SK-N-SH (cell line): ENCODE measurements around the gene RFTN1. TPM values are rescaled to one million over a fixed set of nuclear protein-coding genes. Genes with fewer than 3 reads are reported as not detected.

Experiments
- CTCF ChIA-PET: fragments of 300-600, 350-600 bp; formaldehyde crosslinking; extraction: SDS; loops from one replicate; lab custom pipeline; 2021; lab: Yijun Ruan, JAX
- POLR2A ChIA-PET: fragments of 350-600 bp; sonication (Branson Sonifier 250); formaldehyde crosslinking; extraction: SDS; loops from one replicate; lab custom pipeline; 2020; ENCODE audit warnings: antibody characterized with exemption, inconsistent platforms; lab: Yijun Ruan, JAX
- DNase-seq: peaks from one replicate; pipeline ENCODE4 v3.0.0; 2012
- H2AFZ ChIP-seq: fragments of 200-600 bp; sonication (generic); 2 replicates; pipeline ENCODE4 v1.8.1; 2016; ENCODE audit warnings: antibody characterized with exemption, mild to moderate bottlenecking, low read depth
- H3F3A ChIP-seq: fragments of 200-600 bp; sonication (generic); replicated peaks from 2 replicates; pipeline ENCODE3; 2016; ENCODE audit warnings: antibody characterized with exemption, mild to moderate bottlenecking; ENCODE audit not compliant: insufficient read depth
- H3K27ac ChIP-seq, 2 experiments: fragments of 200-500 bp in 1 of 2; fragments of 200-600 bp in 1 of 2; sonication (Bioruptor generic) in 1 of 2; sonication (generic), shearing (Covaris generic) in 1 of 2; 2 replicates each; pipeline versions ENCODE4 v1.5.1 to v1.6.1; 2014 to 2016; ENCODE audit warnings: low read depth in 2 of 2, inconsistent platforms in 1 of 2, low read length in 1 of 2, mild to moderate bottlenecking in 1 of 2, mixed read lengths in 1 of 2
- H3K27me3 ChIP-seq: fragments of 200-600 bp; sonication (generic), shearing (Covaris generic); 2 replicates; pipeline ENCODE4 v1.6.1; 2016; ENCODE audit warnings: mixed run types; ENCODE audit not compliant: insufficient read depth
- H3K36me3 ChIP-seq, 2 experiments: fragments of 200-500 bp in 1 of 2; fragments of 200-600 bp in 1 of 2; sonication (Bioruptor generic) in 1 of 2; sonication (generic) in 1 of 2; replicated peaks in 1 of 2; 2 replicates each; pipeline versions ENCODE3 to v1.5.1; 2014 to 2016; ENCODE audit warnings: low read length in 1 of 2, mild to moderate bottlenecking in 1 of 2; ENCODE audit not compliant: insufficient read depth in 2 of 2, control insufficient read depth in 1 of 2
- H3K4me1 ChIP-seq, 2 experiments: fragments of 200-500 bp in 1 of 2; fragments of 200-600 bp in 1 of 2; sonication (Bioruptor generic) in 1 of 2; sonication (generic), shearing (Covaris generic) in 1 of 2; 2 replicates each; pipeline versions ENCODE4 v1.5.1 to v1.6.1; 2014 to 2016; ENCODE audit warnings: low read depth in 1 of 2, low read length in 1 of 2, mixed run types in 1 of 2; ENCODE audit not compliant: insufficient read depth in 2 of 2, control insufficient read depth in 1 of 2
- H3K4me2 ChIP-seq: fragments of 200-600 bp; sonication (generic), shearing (Covaris generic); 2 replicates; pipeline ENCODE4 v1.6.1; 2017; ENCODE audit warnings: mixed run types
- H3K4me3 ChIP-seq, 2 experiments: fragments of 200-500 bp in 1 of 2; fragments of 200-600 bp in 1 of 2; sonication (Bioruptor generic) in 1 of 2; sonication (generic), shearing (Covaris generic) in 1 of 2; 2 replicates each; pipeline versions ENCODE4 v1.5.1 to v1.8.1; 2014 to 2016; ENCODE audit warnings: low read depth in 2 of 2, inconsistent platforms in 1 of 2, low read length in 1 of 2, mild to moderate bottlenecking in 1 of 2, mixed read lengths in 1 of 2, moderate library complexity in 1 of 2
- H3K79me2 ChIP-seq: fragments of 200-600 bp; sonication (generic); 2 replicates; pipeline ENCODE4 v1.8.1; 2017; ENCODE audit warnings: mild to moderate bottlenecking; ENCODE audit not compliant: insufficient read depth
- H3K9ac ChIP-seq: fragments of 200-600 bp; sonication (generic); 2 replicates; pipeline ENCODE4 v1.6.1; 2017; ENCODE audit warnings: mixed run types
- H3K9me2 ChIP-seq: fragments of 200-600 bp; sonication (generic); 2 replicates; pipeline ENCODE4 v1.6.1; 2017; ENCODE audit warnings: mixed run types
- H3K9me3 ChIP-seq: fragments of 200-600 bp; sonication (generic); 2 replicates; pipeline ENCODE4 v1.6.1; 2017; ENCODE audit warnings: mixed run types, mild to moderate bottlenecking, moderate library complexity
- H4K20me1 ChIP-seq: fragments of 200-600 bp; sonication (generic); 2 replicates; pipeline ENCODE4 v1.6.1; 2017; ENCODE audit warnings: mild to moderate bottlenecking, mixed run types; ENCODE audit not compliant: insufficient read depth
- CTCF ChIP-seq: fragments of 200-600 bp; sonication (generic); IDR thresholded peaks from 2 replicates; pipeline ENCODE4 v1.6.1; 2017; ENCODE audit warnings: antibody characterized with exemption, mild to moderate bottlenecking, moderate library complexity
- EZH2phosphoT487 ChIP-seq: fragments of 200-600 bp; sonication (generic); IDR thresholded peaks from 2 replicates; pipeline ENCODE4 v1.6.1; 2017; ENCODE audit warnings: low read depth, mixed run types, mild to moderate bottlenecking, antibody characterized with exemption, moderate library complexity, borderline replicate concordance
- FOXJ3 ChIP-seq: sonication (generic); formaldehyde crosslinking; IDR thresholded peaks from 2 replicates; pipeline ENCODE4 v1.5.1; 2020; ENCODE audit warnings: mild to moderate bottlenecking, missing genetic modification reagents
- FOXM1 ChIP-seq: IDR thresholded peaks from 2 replicates; pipeline ENCODE4 v1.4.0; 2012; ENCODE audit warnings: low read depth, mild to moderate bottlenecking
- GABPA ChIP-seq: IDR thresholded peaks from 2 replicates; pipeline ENCODE4 v1.4.0; 2012; ENCODE audit warnings: low read depth, mild to moderate bottlenecking
- GATA2 ChIP-seq: sonication (generic); formaldehyde crosslinking; IDR thresholded peaks from 2 replicates; pipeline ENCODE4 v1.5.0; 2020; ENCODE audit warnings: mild to moderate bottlenecking, missing genetic modification reagents
- MAX ChIP-seq: IDR thresholded peaks from 2 replicates; pipeline ENCODE4 v1.4.0; 2012; ENCODE audit warnings: low read depth
- NRF1 ChIP-seq: IDR thresholded peaks from 2 replicates; pipeline ENCODE4 v1.6.1; 2012; ENCODE audit warnings: low read depth, mild to moderate bottlenecking, low read length
- RCOR1 ChIP-seq: fragments of 150-350 bp; IDR thresholded peaks from 2 replicates; pipeline ENCODE4 v1.6.1; 2017; ENCODE audit warnings: antibody characterized with exemption, low read length
- RFX5 ChIP-seq: IDR thresholded peaks from 2 replicates; pipeline ENCODE4 v1.6.1; 2012; ENCODE audit warnings: mild to moderate bottlenecking, improper control_type of control experiment, low read length
- RXRA ChIP-seq: IDR thresholded peaks from 2 replicates; pipeline ENCODE4 v1.4.0; 2012; ENCODE audit warnings: low read depth, mild to moderate bottlenecking, borderline replicate concordance
- SIN3A ChIP-seq: IDR thresholded peaks from 2 replicates; pipeline ENCODE4 v1.6.1; 2012; ENCODE audit warnings: low read depth, mild to moderate bottlenecking, low read length, moderate library complexity, borderline replicate concordance
- SMC3 ChIP-seq: IDR thresholded peaks from 2 replicates; pipeline ENCODE4 v1.6.1; 2012; ENCODE audit warnings: low read depth, low read length, improper control_type of control experiment
- TCF12 ChIP-seq: IDR thresholded peaks from 2 replicates; pipeline ENCODE4 v1.4.0; 2012
- USF2 ChIP-seq: fragments of 150-350 bp; IDR thresholded peaks from 2 replicates; pipeline ENCODE4 v1.6.1; 2017; ENCODE audit warnings: antibody characterized with exemption, low read length, low read depth, borderline replicate concordance
- YY1 ChIP-seq: IDR thresholded peaks from 2 replicates; pipeline ENCODE4 v1.4.0; 2012; ENCODE audit warnings: low read depth, mild to moderate bottlenecking
- WGBS: methylation state at CpG from one replicate; pipeline ENCODE4 v1.1.6; 2017; ENCODE audit warnings: low lambda C conversion rate; 5-methylcytosine and 5-hydroxymethylcytosine counted together
- polyA plus RNA-seq, 3 experiments: library from polyadenylated mRNA; depleted of rRNA; stranded (reverse); fragments of >200 nt; gene quantifications; 2 replicates each; pipeline ENCODE4 v1.2.3, GENCODE V29; 2012
- TF ChIP-seq, protein P1 (sequence below): fragments of 150-350 bp; IDR thresholded peaks from 2 replicates; pipeline ENCODE4 v1.6.1; 2016; ENCODE audit warnings: mild to moderate bottlenecking, low read depth, low read length
- TF ChIP-seq, protein P2 (sequence below): IDR thresholded peaks from 2 replicates; pipeline ENCODE4 v1.4.0; 2012; ENCODE audit warnings: low read depth, borderline replicate concordance

Gene RFTN1
- polyA plus RNA-seq, 1 of the 3 experiments (the other 2 are of a cell fraction): 21.2 TPM

- WGBS: 93% methylated on average over 2 of the region's 2 CpGs
- Histone ChIP-seq H3K27ac (no peak overlapping the region; a peak in 1 of 4 replicates), H3K27me3 (no peaks in the 10 kb centered on the region), H3K9ac (no peak overlapping the region), H4K20me1 (no peaks in the 10 kb centered on the region; the same call in 1 of the 2 replicates), H3K4me1 (peaks cover 4 to 51% of the 10 kb centered on the region in 2 experiments; a peak in 3 of 4 replicates), H2AFZ (no peak overlapping the region), H3K4me3 (no peak overlapping the region), H3K36me3 (peaks cover 0 to 2% of the 10 kb centered on the region in 2 experiments), H3K4me2 (no peak overlapping the region), H3K9me2 (no peaks in the 10 kb centered on the region), H3K9me3 (no peaks in the 10 kb centered on the region), H3F3A (peaks cover 6% of the 10 kb centered on the region), H3K79me2 (peaks cover 98% of the 10 kb centered on the region)
- no peak for DNase-seq
- ChIA-PET CTCF (interaction anchor here (0.8 to 1.7 kb wide), 3 partner anchors 12 to 217 kb away, joined by 3 to 6 read pairs (median 4); no protein-coding TSS in a partner anchor), POLR2A (no interaction called here)
- TF ChIP-seq FOXJ3 (CRISPR knock-in tag) (no peak), FOXM1 (no peak), SIN3A (no peak), SMC3 (no peak), EZH2phosphoT487 (no peak), MAX (no peak), USF2 (no peak), RCOR1 (no peak), TCF12 (no peak), GABPA (no peak)
- TF ChIP-seq, protein P1, sequence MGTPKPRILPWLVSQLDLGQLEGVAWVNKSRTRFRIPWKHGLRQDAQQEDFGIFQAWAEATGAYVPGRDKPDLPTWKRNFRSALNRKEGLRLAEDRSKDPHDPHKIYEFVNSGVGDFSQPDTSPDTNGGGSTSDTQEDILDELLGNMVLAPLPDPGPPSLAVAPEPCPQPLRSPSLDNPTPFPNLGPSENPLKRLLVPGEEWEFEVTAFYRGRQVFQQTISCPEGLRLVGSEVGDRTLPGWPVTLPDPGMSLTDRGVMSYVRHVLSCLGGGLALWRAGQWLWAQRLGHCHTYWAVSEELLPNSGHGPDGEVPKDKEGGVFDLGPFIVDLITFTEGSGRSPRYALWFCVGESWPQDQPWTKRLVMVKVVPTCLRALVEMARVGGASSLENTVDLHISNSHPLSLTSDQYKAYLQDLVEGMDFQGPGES: no peak
- TF ChIP-seq, protein P2, sequence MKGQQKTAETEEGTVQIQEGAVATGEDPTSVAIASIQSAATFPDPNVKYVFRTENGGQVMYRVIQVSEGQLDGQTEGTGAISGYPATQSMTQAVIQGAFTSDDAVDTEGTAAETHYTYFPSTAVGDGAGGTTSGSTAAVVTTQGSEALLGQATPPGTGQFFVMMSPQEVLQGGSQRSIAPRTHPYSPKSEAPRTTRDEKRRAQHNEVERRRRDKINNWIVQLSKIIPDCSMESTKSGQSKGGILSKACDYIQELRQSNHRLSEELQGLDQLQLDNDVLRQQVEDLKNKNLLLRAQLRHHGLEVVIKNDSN: no peak
Observed at GRCh38 chr3:16506884-16507577, 6.5 kb downstream of the RFTN1 start.

DNA sequence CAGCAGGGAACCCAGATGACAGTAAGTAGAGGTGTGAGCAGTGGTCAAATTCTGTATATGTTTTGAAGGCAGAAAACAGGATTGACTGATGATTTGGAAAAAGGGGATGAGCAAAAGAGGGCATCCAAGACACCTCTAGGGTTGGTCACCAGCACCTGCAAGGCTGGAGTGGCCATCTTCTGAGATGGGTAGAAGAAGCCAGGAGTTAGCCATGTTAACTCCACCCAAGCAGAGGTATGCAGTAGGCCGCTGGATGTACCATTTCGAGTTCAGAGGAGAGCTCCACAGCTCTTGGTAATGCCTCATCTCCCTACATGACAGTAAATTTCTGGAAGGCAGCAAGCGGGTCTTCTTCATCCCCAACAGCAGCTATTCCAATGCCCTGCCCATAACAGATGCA is 7.0 kb downstream of the RFTN1 start:
- no peaks in the 10 kb centered on the region for H3K27me3 ChIP-seq
- WGBS: 67% methylated on average over 3 of the region's 3 CpGs
- POLR2A ChIA-PET: no interaction called here
- H3K79me2 ChIP-seq: peaks cover 96% of the 10 kb centered on the region
- H3F3A ChIP-seq: no peaks in the 10 kb centered on the region
- no peaks in the 10 kb centered on the region; the same call in 1 of the 2 replicates for H4K20me1 ChIP-seq
- no peak overlapping the region; a peak in 1 of 4 replicates for H3K27ac ChIP-seq
- H3K9me2 ChIP-seq: no peaks in the 10 kb centered on the region
- no peaks in the 10 kb centered on the region for H3K9me3 ChIP-seq
- no peak for DNase-seq
- H3K36me3 ChIP-seq: peaks cover 0 to 2% of the 10 kb centered on the region in 2 experiments
- CTCF ChIA-PET: interaction anchor here (0.9 to 1.0 kb wide), 2 partner anchors 9 to 216 kb away, joined by 3 to 4 read pairs; no protein-coding TSS in a partner anchor
- no peak overlapping the region for H3K9ac ChIP-seq
- no peak overlapping the region for H2AFZ ChIP-seq
- no peak overlapping the region for H3K4me3 ChIP-seq
- H3K4me2 ChIP-seq: no peak overlapping the region
- no peak for TF ChIP-seq RXRA
- TF ChIP-seq RFX5: no peak
- TF ChIP-seq CTCF: no peak
- TF ChIP-seq, protein P1: no peak
- no peak for TF ChIP-seq NRF1
- TF ChIP-seq GATA2: no peak
- TF ChIP-seq YY1: no peak
- H3K4me1 ChIP-seq: peaks cover 4 to 45% of the 10 kb centered on the region in 2 experiments; a peak in 3 of 4 replicates
